ENCODE data around the gene ST3GAL4. TPM values are rescaled to one million over a fixed set of nuclear protein-coding genes. Genes with fewer than 3 reads are reported as not detected.
A peak's percentile ranks its signal among the peaks of the same experiment; 100 is the strongest.

Gene ST3GAL4
- total RNA-seq, 1 donor from 2014 or later, result 0.71 TPM

DNA sequence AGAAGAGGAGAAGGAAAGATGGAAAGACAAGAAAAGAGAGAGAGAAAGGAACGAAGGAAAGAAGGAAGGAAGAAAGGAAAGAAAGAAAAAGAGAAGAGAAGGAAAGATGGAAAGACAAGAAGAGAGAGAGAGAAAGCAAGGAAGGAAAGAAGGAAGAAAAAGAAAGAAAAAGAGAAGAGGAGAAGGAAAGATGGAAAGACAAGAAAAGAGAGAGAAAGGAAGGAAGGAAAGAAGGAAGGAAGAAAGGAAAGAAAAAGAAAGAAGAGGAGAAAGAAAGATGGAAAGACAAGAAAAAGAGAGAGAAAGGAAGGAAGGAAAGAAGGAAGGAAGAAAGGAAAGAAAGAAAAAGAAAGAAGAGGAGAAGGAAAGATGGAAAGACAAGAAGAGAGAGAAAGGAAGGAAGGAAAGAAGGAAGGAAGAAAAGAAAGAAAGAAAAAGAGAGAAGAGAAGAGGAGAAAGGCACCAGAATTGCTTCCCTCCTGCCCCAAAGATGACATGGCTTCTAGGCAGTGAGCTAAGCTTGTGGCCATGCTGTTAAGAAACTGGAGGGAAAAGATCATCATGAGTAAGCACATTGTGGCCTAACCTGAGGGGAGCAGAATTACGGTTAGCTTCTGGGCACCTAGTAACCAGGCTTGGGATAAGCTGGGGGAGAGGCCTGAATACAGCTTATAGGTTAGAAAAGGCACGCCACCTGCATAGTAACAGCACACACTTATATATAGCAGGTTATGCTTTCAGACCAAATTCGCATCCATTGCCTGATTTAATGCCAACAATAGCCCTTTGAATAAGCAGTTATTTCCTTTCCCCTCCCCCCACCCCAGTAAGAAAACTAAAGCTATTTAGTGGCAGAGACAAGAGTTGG is 2.3 kb upstream of the ST3GAL4 start:
- Mint-ChIP-seq H3K4me3 (peak overlapping the region; percentile 21), H3K4me1 (peaks cover 15% of the 10 kb centered on the region), H3K27ac (no peak overlapping the region), H3K9me3 (no peaks in the 10 kb centered on the region), H3K36me3 (ENCODE audit: low read depth) (peaks cover 7% of the 10 kb centered on the region), H3K27me3 (no peaks in the 10 kb centered on the region)
- ChIA-PET POLR2A (interaction anchor here (0.6 kb wide), 1 partner anchor 67 kb away, joined by 3 read pairs; no protein-coding TSS in a partner anchor), CTCF (no interaction called here)
- no peak for DNase-seq
- intact Hi-C loops (cut with micrococcal nuclease), result no loop called here
- TF ChIP-seq, protein P1, sequence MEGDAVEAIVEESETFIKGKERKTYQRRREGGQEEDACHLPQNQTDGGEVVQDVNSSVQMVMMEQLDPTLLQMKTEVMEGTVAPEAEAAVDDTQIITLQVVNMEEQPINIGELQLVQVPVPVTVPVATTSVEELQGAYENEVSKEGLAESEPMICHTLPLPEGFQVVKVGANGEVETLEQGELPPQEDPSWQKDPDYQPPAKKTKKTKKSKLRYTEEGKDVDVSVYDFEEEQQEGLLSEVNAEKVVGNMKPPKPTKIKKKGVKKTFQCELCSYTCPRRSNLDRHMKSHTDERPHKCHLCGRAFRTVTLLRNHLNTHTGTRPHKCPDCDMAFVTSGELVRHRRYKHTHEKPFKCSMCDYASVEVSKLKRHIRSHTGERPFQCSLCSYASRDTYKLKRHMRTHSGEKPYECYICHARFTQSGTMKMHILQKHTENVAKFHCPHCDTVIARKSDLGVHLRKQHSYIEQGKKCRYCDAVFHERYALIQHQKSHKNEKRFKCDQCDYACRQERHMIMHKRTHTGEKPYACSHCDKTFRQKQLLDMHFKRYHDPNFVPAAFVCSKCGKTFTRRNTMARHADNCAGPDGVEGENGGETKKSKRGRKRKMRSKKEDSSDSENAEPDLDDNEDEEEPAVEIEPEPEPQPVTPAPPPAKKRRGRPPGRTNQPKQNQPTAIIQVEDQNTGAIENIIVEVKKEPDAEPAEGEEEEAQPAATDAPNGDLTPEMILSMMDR (IDR thresholded peaks at IDR 0.05), result no peak
- no peak for ATAC-seq (ENCODE audit: low read depth)

DNA sequence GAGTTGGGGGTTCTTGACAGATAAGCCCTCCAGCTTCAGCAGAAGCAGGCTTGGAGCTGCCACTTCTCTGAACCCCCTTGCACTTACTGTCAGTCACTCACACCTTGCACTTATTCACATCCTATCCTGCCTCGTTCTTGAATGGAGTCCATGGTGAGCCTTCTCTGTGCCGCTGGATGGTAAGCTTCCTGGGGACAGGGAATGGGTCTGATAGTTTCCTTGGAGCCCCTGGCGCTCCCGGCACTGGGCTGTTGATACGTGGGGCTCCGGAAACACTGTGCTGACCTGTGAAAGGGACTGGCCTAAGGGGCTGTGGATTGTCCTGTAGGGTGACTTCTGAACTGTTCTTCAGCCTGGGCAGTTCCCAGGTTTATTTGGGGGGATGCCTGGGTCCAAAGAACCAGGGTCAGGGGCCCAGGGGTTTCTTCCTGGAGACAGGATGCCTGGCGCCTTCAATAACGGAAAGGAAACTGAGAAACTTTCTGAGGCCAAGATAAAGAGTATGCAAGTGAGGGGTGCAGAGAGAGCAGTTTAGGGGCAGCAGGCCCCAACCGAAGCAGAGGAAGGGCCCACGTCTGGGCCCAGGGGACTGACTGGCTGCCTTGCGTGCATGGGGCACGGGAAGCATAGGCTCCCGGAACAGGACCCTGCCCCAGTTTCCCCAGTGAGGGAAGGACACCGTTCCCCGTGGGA is 709 bp upstream of the ST3GAL4 start:
- peaks cover 15% of the 10 kb centered on the region for H3K4me1 Mint-ChIP-seq
- intact Hi-C loops (cut with micrococcal nuclease), result loop anchor here (5.0 kb wide), 1 partner anchor 47 kb away; no protein-coding TSS in a partner anchor
- TF ChIP-seq, protein P1 (IDR thresholded peaks at IDR 0.05), result no peak
- DNase-seq (no peak), ATAC-seq (ENCODE audit: low read depth) (peak; percentile 18)
- H3K27me3 Mint-ChIP-seq, result no peaks in the 10 kb centered on the region
- peak overlapping the region; percentile 85 for H3K4me3 Mint-ChIP-seq
- no peaks in the 10 kb centered on the region for H3K9me3 Mint-ChIP-seq
- peaks cover 4% of the 10 kb centered on the region for H3K36me3 Mint-ChIP-seq (ENCODE audit: low read depth)
- ChIA-PET CTCF (interaction anchor here (1.4 kb wide), 1 partner anchor 44 kb away, joined by 3 read pairs; no protein-coding TSS in a partner anchor), POLR2A (interaction anchor here (0.9 kb wide), 1 partner anchor 63 kb away, joined by 3 read pairs; no protein-coding TSS in a partner anchor)
- H3K27ac Mint-ChIP-seq, result no peak overlapping the region

DNA sequence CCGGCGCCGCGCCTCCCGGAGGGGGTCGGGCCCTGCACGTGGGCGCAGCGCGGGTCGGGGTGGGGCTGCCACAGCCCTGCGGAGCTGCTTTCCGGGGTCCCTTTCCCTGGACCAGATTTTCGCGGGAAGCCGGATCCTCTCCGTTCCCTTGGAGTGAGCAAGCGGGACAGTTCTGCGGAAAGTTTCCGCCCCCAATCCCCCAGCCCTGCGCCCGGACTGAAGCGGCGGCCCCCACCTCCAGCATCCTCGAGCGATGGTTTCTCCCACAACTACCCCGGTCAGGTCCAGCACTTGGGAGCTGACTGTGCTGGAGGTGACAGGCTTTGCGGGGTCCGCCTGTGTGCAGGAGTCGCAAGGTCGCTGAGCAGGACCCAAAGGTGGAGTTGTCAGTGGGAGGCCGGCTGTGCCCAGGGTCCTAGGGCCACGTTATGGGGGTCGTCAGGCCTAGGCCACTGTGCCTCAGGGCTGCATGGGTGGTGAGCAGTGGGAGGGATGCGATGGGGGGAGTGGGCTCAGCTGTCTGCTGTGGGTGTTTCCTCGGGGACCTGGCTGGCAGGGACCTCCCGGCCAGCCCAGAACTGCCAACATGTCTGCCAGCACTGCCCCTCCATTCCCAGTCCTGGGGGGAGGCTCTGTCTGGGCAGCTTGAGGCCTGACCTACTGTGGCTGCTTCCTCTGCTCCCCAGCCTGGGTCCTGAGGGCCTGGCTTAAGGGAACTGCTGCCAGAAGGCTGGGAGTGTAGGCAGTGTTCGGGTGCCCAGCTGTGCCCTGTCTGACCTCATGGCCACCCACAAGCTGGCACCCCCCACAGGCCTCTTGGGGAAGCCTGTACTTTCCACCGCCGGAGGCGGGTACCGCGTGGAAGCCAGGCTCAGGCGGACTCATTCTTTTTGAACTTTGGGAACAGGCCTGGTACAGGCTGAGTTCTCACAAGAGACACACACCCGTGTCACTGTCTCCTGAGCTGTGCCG is 726 bp downstream of the ST3GAL4 start:
- DNase-seq (no peak), ATAC-seq (ENCODE audit: low read depth) (peak; percentile 15)
- no peaks in the 10 kb centered on the region for H3K27me3 Mint-ChIP-seq
- H3K4me3 Mint-ChIP-seq, result peak overlapping the region; percentile 70
- intact Hi-C loops (cut with micrococcal nuclease), result loop anchor here (5.0 kb wide), 1 partner anchor 49 kb away; no protein-coding TSS in a partner anchor
- H3K4me1 Mint-ChIP-seq, result peaks cover 15% of the 10 kb centered on the region
- no peaks in the 10 kb centered on the region for H3K9me3 Mint-ChIP-seq
- TF ChIP-seq, protein P1 (IDR thresholded peaks at IDR 0.05), result no peak
- POLR2A ChIA-PET, result no interaction called here
- H3K36me3 Mint-ChIP-seq (ENCODE audit: low read depth), result no peaks in the 10 kb centered on the region
- CTCF ChIA-PET, result no interaction called here
- no peak overlapping the region for H3K27ac Mint-ChIP-seq

DNA sequence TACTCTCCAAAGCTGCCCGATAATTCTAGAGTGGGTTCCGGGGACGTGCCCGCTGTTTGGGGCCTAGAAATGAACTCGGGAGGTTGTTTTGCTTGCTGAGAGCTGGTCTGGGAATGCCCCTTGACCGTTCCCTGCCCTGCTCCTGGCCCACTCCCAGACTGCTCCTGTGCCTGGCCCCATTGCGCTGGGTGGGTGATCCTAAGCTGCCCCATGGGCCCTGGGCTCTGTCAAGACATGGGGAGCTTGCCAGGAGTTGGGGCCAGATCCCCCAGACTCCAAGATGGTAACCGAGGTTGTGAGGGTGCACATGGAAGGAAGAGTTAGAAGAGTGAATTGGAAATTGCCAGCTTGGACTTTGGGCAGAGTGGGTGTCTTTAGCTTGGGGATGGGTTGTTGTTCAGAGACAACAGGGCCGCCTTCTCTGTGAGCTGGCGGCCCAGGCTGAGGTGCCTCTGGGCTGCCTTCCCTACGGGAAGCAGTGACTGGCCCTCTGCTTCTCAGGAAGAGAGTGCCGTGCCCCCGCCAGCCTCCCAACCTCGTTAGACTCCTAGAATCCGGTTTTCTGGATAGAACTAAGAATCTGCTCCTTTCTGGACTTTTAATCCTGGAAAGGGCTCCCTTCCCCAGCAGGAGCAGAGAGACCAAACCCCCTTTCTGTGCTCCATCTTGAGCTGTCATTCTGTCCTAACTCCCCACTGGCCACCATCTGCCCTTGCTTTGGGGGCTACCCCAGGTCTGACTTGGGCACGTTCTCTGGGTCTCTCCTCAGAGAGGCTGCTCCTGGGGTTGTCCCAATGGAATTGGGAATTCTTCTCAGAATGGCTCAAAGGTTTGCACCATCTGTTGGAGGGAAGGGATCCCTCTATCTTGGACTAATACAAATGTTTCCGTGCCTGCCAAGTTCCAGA is 1.8 kb downstream of the ST3GAL4 start:
- ATAC-seq (ENCODE audit: low read depth), result no peak
- no peaks in the 10 kb centered on the region for H3K27me3 Mint-ChIP-seq
- no peak for DNase-seq
- no peak overlapping the region for H3K4me3 Mint-ChIP-seq
- ChIA-PET CTCF (no interaction called here), POLR2A (no interaction called here)
- H3K27ac Mint-ChIP-seq, result no peak overlapping the region
- intact Hi-C loops (cut with micrococcal nuclease), result loop anchor here (5.0 kb wide), 1 partner anchor 50 kb away; no protein-coding TSS in a partner anchor
- TF ChIP-seq, protein P1 (IDR thresholded peaks at IDR 0.05), result no peak
- peaks cover 15% of the 10 kb centered on the region for H3K4me1 Mint-ChIP-seq
- H3K36me3 Mint-ChIP-seq (ENCODE audit: low read depth), result no peaks in the 10 kb centered on the region
- no peaks in the 10 kb centered on the region for H3K9me3 Mint-ChIP-seq

All from activated B cell treated with CpG ODN at 0.5 μM for 24 hours (primary cell).